ENCODE data around the gene CIRBP. TPM values are rescaled to one million over a fixed set of nuclear protein-coding genes. Genes with fewer than 3 reads are reported as not detected.
A peak's percentile ranks its signal among the peaks of the same experiment; 100 is the strongest.

CIRBP gene
- total RNA-seq, 3 donors from 2014 or later = 281 to 507 (median 300) TPM

- Histone ChIP-seq H3K36me3 (ENCODE audit: low read depth) (no peaks in the 10 kb centered on the region), H3K4me3 (peak overlapping the region; percentile 13), H3K9me3 (no peaks in the 10 kb centered on the region), H3K4me1 (ENCODE audit: low read depth) (peaks cover 69% of the 10 kb centered on the region)
- peak; percentile 86 for TF ChIP-seq CTCF (IDR thresholded peaks at IDR 0.05)
- DNase-seq (peak; percentile 83 to 91 (median 87)), ATAC-seq (peak; percentile 49)
- intact Hi-C loops (cut with DNase I, micrococcal nuclease) = loop anchor here in 1 of 2 donors (2.0 kb wide), 1 partner anchor 24 kb away; no protein-coding TSS in a partner anchor
Measured at GRCh38 chr19:1266916-1267476, 2.1 kb upstream of the CIRBP start.

- no peak for ATAC-seq
- DNase-seq = peak in 1 of 3 donors; percentile 57
- no peak for TF ChIP-seq CTCF (IDR thresholded peaks at IDR 0.05)
- Histone ChIP-seq H3K4me1 (ENCODE audit: low read depth) (peaks cover 69% of the 10 kb centered on the region), H3K36me3 (ENCODE audit: low read depth) (peaks cover 2% of the 10 kb centered on the region), H3K4me3 (no peak overlapping the region), H3K9me3 (no peaks in the 10 kb centered on the region)
- intact Hi-C loops (cut with DNase I, micrococcal nuclease) = loop anchor here in 1 of 2 donors (2.0 kb wide), 1 partner anchor 25 kb away; no protein-coding TSS in a partner anchor
Measured at GRCh38 chr19:1267477-1268225, 1.5 kb upstream of the CIRBP start.

DNA sequence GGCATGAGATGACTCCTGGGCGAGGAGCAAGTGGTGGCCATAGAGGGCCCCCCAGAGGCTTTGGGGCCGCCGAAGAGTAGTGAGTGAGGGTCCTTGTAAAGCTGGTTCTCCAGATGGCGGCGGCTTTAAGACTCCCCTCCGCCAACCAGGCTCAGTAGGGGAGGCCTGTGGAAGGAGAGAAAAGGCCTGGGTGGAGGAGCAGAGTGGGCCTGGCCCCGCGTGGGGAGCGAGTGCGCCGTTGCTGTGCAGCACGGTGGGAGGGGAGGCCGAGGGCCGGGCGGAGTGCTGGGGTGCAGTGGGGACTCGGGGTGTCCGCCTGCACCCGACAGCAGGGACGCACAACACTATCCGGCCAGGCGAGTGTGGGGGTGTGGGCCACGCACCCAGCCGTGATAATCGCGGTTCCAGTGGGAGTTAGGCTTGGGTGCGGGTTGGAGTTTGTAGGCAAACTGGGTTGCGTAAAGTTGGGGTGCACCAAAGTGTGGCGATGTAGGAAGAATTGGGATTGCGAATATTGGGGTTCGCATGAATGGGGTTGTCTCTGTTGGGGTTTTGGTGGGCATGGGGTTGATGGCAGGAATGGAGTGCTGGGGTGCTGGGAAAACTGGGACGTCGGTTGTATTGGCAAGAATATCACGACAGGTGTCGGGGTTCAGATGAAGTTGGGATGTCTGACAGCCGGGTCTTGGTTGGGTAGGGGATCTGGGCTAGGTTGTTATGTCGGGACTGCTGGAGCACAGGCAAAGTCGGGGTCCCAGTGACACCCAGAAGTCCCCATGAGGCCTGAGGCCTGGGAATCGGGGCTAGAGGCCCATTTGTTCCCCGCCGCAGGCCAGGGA, 687 bp upstream of the CIRBP start:
- peak overlapping the region; percentile 86 for H3K4me3 ChIP-seq
- intact Hi-C loops (cut with DNase I, micrococcal nuclease) = no loop called here
- DNase-seq (peak in 1 of 3 donors; percentile 78), ATAC-seq (no peak)
- no peak for TF ChIP-seq CTCF (IDR thresholded peaks at IDR 0.05)
- H3K9me3 ChIP-seq = no peaks in the 10 kb centered on the region
- peaks cover 10% of the 10 kb centered on the region for H3K36me3 ChIP-seq (ENCODE audit: low read depth)
- peaks cover 74% of the 10 kb centered on the region for H3K4me1 ChIP-seq (ENCODE audit: low read depth)

DNA sequence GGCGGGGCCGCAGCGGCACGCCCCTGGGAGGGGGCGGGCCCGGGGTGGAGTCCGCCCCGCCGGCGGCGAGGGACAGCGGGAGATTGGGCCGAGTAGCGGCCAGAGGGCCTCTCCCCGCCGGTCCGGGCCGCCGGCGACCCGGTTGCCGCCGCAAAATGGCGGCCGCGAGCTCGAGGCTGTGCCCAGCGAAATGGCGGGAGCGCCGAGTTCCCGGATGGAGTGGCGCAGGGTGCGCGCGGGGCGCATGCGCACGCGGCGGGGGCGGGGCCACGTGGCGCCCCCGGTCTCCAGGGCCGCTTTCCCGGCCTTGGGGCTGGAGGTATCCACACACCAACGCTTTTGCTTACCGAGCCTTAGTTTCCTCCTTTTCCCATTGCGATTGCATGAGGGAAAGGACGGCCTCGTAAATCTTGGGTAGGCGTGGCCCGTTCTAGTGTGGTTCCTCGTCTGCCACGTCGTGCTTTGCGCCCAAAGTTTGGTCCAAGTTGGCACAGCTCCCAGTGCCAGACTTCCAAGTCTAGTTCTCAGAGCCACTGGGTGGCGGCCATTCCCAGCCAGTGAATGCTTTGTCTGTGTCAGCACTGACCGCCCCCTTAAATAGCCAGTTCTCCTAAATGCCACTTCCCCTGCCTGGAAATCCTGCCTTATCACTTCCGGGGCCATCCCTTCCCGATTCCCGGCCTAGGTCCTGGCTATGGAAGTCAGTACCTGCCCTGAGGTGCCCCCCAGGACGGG, 513 bp downstream of the CIRBP start:
- peak; percentile 7 for TF ChIP-seq CTCF (IDR thresholded peaks at IDR 0.05)
- DNase-seq (peak; percentile 86 to 93 (median 92)), ATAC-seq (peak; percentile 39)
- intact Hi-C loops (cut with DNase I, micrococcal nuclease) = no loop called here
- Histone ChIP-seq H3K4me3 (peak overlapping the region; percentile 86), H3K9me3 (no peaks in the 10 kb centered on the region), H3K36me3 (ENCODE audit: low read depth) (peaks cover 19% of the 10 kb centered on the region), H3K4me1 (ENCODE audit: low read depth) (peaks cover 84% of the 10 kb centered on the region)
